Stimulated activated naive CD8-positive, alpha-beta T cell treated with anti-CD3 and anti-CD28 coated beads, Interleukin-15, amount 100 ng/mL, for 72 hours (primary cell): ENCODE data around the gene L3MBTL1.

Experiments used
- ATAC-seq: fragments of 150-1000 bp; cut with Tn5 transposase; 2 replicates; pipeline ENCODE4 v1.10.0; 2021; ENCODE audit warnings: mild to moderate bottlenecking, moderate library complexity
- DNase-seq, 2 donors: peaks; one replicate each; pipeline ENCODE4 v3.0.0; 2021 to 2022
- H3K27ac Mint-ChIP-seq, 2 donors: one replicate each; pipeline ENCODE4 v1.8.0; 2022; ENCODE audit warnings: mild to moderate bottlenecking in 2 of 2, mixed read lengths in 2 of 2, moderate library complexity in 2 of 2
- H3K27me3 Mint-ChIP-seq: one replicate; pipeline ENCODE4 v1.8.0; 2022; ENCODE audit warnings: mixed read lengths
- H3K4me1 Mint-ChIP-seq: one replicate; pipeline ENCODE4 v1.8.0; 2022; ENCODE audit warnings: mild to moderate bottlenecking, mixed read lengths
- H3K4me3 Mint-ChIP-seq, 2 donors: one replicate each; pipeline ENCODE4 v1.8.0; 2022; ENCODE audit warnings: mild to moderate bottlenecking in 2 of 2, mixed read lengths in 2 of 2, moderate library complexity in 1 of 2
- H3K9me3 Mint-ChIP-seq, 2 donors: one replicate each; pipeline ENCODE4 v1.8.0; 2022; ENCODE audit warnings: mixed read lengths in 2 of 2

Gene L3MBTL1

DNA sequence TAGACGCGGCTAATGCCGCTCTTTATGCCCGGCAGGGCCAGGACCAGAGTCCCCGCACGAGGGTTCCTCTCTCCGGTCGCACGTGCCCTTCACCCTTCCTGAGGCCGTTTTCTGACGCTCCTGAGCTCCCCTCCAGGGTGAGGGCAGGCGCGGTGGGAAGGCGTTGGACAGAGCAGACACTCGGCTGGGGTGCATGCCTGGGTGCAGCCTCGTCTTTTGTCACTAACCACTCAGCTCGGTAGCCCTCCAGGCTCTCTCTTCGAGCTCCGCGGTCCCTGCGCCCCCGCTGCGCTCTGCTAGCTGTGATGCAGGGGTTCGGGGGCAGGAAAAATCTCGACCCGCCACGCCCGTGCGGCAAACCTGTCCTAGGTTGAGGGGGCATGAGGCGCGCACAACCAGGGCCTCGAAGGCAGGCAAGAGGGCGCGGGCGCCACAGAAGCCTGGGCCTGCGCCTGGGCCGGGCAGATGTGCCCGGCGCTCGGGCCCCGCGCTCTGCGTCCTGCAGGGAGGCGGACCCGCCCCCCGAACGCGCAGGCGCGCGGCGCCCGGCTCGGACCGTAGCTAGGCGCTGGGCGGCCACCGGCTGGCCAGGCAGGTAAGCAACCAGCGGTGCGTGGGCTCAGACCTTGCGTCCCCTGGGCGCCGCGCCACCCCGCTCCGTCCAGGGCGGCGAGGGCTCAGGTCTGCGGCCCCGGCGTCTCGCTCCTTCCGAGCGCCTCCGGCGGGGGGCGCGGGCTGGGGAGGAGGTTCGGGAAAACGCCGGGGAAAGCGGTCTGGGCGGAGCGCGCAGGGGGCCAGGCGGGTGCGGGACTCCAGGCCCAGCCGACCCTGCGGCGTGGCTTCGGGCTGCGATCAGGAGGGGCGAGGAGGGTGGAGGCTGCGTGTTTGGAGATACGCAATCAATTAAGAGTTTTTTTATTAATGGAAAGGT lies at the start of gene L3MBTL1:
L3MBTL1 (plus strand) TSS at position 548 of the 931 bp plus-strand sequence. CDS start 5,807 bp downstream, outside the sequence.
- H3K9me3 Mint-ChIP-seq = no peaks in the 10 kb centered on the region
- no peak within 1 kb of the TSS for H3K27ac Mint-ChIP-seq
- peaks cover 52% of the 10 kb centered on the region for H3K27me3 Mint-ChIP-seq
- H3K4me1 Mint-ChIP-seq = peaks cover 17% of the 10 kb centered on the region
- ATAC-seq (peak; percentile 72), DNase-seq (peak; percentile 14 to 20)
- H3K4me3 Mint-ChIP-seq = peak within 1 kb of the TSS; percentile 69 to 71

DNA sequence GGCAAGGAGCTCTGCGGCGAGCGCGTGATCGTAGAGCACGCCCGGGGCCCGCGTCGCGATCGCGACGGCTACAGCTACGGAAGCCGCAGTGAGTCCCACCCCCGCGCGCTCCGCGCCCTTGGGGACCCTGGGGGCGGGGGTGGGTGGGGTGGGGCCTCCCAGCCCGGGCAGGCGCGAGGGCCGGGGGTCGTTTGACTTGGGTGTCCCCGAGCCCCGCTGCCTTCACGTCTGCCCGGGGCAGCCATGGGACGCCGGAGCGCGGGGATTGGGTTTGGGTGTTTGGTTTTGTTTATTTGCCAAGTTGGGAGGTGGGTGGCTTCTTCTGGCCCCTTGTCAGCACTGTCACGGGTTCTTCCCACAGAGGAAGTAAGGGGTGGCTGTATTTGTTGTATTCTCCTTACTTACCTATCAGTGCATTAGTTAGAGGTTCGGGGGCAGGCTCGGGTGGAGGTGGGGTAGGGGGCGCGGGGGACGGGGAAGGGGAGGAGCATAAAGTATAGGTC lies 49.0 kb upstream of the L3MBTL1 start:
- DNase-seq = peak in 1 of 2 donors; percentile 70
- peaks cover 44% of the 10 kb centered on the region for H3K4me1 Mint-ChIP-seq
- no peaks in the 10 kb centered on the region for H3K9me3 Mint-ChIP-seq
- peak overlapping the region; percentile 79 to 92 for H3K4me3 Mint-ChIP-seq
- H3K27me3 Mint-ChIP-seq = peaks cover 15% of the 10 kb centered on the region
- ATAC-seq = peak; percentile 11
- H3K27ac Mint-ChIP-seq = peak overlapping the region; percentile 99 to 100

DNA sequence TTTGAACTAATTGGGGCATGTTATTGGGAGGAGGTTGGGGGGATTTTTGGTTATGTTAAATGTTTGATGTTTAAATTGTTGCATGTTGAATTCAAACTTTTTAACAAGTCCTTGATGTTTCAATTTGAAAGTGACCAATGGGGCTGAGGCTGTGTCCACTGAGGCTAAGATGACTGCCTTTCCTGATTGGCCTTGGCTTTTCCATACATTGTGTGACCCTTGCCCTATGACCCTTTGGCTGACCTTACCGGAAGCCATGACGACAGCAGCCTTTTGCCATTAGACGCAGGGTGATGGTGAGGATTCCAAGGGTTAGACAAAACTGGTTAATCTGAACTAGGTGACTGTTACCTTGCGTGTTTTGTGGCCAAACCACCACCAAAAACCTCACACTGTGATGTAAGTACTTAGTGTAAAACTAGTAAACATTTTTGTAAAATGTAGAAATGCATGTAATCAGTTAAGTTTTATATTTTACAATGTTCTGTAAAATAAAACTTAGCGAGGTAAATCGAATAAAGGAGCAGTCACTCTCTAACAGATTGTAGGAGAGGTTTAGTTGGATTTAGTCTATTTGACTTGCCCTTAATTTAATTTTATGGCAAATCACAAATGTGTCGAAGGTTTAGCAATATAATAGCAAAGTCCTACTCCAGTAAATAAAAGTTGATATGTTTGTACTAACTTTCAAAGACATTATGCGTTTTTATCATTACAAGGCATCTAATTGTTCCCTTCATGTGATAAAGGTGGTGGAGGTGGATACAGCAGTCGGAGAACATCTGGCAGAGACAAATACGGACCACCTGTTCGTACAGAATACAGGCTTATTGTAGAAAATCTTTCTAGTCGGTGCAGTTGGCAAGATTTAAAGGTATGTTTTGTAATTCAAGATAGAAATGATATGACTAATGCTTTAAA lies 48.2 kb upstream of the L3MBTL1 start:
- H3K4me1 Mint-ChIP-seq = peaks cover 46% of the 10 kb centered on the region
- H3K27me3 Mint-ChIP-seq = peaks cover 10% of the 10 kb centered on the region
- H3K27ac Mint-ChIP-seq = peak overlapping the region; percentile 91 to 96
- peak in 1 of 2 donors; percentile 31 for DNase-seq
- ATAC-seq = no peak
- H3K9me3 Mint-ChIP-seq = no peaks in the 10 kb centered on the region
- H3K4me3 Mint-ChIP-seq = peak overlapping the region; percentile 79 to 92

DNA sequence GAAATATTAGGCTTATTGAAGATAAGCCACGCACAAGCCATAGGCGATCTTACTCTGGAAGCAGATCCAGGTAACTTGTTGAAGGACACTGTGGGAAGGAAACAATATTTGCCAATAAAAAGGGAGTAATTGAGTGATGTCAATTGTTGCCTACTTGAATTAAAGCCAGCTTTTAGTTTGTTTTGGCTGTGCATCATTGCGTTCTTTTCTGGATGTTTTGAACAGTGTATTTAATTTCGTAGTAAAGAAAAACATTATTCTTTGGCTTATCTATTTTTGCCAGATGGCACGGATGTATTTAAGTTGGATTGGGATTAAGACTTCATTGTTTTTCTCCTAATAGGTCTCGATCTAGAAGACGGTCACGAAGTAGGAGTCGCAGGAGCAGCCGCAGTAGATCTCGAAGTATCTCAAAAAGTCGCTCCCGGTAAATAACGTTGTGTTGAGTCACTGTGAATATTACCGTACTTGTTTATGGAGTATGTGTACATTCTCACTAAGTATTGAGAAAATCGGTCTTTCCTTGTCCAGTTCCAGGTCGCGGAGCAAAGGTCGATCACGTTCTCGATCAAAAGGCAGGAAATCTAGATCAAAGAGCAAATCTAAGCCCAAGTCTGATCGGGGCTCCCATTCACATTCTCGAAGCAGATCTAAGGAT lies 47.2 kb upstream of the L3MBTL1 start:
- Mint-ChIP-seq H3K4me1 (peaks cover 46% of the 10 kb centered on the region), H3K9me3 (no peaks in the 10 kb centered on the region), H3K27ac (peak overlapping the region in 1 of 2 donors; percentile 83), H3K27me3 (peaks cover under 1% of the 10 kb centered on the region), H3K4me3 (peak overlapping the region; percentile 29 to 57)
- DNase-seq (no peak), ATAC-seq (no peak)

DNA sequence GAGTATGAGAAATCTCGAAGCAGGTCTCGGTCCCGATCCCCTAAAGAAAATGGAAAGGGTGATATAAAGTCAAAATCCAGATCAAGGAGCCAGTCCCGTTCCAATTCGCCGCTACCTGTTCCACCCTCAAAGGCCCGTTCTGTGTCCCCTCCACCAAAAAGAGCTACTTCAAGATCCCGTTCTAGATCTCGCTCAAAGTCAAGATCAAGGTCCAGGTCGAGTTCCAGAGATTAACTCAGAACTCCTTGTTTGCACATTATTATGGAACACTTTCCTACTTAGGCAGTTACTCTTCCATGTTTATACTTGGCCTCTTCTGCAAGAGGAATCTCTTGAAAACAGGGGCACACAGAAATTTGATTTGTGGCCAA lies 46.7 kb upstream of the L3MBTL1 start:
- Mint-ChIP-seq H3K9me3 (no peaks in the 10 kb centered on the region), H3K27me3 (no peaks in the 10 kb centered on the region), H3K27ac (peak overlapping the region in 1 of 2 donors; percentile 83), H3K4me1 (peaks cover 46% of the 10 kb centered on the region), H3K4me3 (peak overlapping the region; percentile 29 to 57)
- ATAC-seq (no peak), DNase-seq (no peak)

DNA sequence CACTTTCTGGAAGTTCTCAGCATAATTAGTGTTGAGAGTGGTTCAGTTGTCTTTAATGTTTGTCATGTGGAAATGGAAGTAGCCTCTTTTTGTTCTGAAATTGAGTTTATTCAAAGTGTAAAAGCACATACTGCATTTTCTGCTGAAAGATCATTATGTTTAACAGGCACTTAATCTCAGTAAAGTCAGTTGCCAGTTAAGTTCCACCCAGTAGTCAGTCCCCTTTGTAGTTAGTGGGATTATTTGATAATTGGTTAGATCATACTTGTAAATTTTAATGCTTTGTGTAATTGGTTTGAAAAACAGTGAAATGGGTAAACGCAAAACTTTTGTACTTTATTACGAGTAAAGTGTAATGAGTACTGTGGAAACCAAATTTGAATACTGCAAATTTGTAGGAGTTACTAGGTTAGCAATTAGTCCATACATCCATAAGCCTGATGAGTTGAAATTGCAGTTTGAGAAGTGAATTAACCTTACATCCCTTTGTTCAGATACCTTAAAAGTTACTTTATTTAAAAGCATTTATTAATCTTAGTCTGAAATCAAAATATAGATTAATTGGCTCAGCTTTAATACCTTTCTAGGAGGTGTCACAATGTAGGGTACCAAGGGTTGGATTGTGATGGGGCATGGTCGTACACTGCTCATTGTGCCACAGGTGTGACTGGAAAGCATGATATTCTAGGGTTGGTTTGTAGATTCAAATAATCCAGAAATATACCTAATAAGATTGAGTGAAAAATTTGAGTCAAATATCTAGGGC lies 45.4 kb upstream of the L3MBTL1 start:
- no peaks in the 10 kb centered on the region for H3K9me3 Mint-ChIP-seq
- H3K4me3 Mint-ChIP-seq = no peak overlapping the region
- H3K27ac Mint-ChIP-seq = peak overlapping the region in 1 of 2 donors; percentile 59
- no peaks in the 10 kb centered on the region for H3K27me3 Mint-ChIP-seq
- DNase-seq (no peak), ATAC-seq (no peak)
- H3K4me1 Mint-ChIP-seq = peaks cover 38% of the 10 kb centered on the region

DNA sequence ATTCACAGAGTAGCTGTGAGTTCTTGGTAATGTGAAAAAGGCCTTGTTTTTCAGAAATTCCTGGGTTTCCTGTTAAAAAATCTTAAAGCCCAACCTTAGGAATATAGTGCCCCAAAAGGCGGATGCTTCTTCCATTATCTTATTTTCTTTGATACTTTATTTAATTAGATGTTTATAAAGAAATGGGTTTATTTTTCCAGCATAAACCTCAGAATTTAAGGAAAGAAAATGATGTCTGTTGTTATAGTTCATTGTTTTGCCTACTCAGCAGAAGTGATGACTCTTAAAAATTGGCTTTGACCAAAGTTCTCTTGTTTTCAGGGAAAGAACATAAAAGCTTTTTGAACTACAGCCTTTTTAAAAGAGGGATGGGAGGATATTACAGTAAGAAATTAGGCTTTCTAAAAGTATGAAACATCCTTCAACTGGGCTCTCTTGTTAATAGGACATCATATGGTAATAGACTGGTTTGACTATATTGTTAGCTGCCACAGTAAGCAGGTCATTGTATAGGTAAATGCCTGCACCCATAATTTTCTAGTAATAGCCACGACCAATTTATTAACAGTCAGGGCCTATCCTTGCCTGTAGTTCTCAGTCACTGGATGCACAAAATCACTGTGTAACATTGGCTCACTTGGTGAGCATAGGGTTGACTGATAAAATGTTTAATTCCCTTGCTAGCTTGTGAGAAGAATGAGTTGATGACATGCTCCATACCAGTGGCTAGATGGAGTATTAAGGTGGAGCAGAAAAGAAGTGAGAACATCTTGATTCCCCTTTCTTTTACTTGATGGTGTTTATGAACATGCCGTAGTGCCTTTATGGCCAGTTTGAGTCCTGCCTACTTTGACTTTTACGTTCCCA lies 44.6 kb upstream of the L3MBTL1 start:
- DNase-seq = no peak
- Mint-ChIP-seq H3K9me3 (no peaks in the 10 kb centered on the region), H3K4me1 (peaks cover 38% of the 10 kb centered on the region), H3K27me3 (no peaks in the 10 kb centered on the region), H3K27ac (peak overlapping the region in 1 of 2 donors; percentile 36), H3K4me3 (no peak overlapping the region)
- ATAC-seq = no peak

DNA sequence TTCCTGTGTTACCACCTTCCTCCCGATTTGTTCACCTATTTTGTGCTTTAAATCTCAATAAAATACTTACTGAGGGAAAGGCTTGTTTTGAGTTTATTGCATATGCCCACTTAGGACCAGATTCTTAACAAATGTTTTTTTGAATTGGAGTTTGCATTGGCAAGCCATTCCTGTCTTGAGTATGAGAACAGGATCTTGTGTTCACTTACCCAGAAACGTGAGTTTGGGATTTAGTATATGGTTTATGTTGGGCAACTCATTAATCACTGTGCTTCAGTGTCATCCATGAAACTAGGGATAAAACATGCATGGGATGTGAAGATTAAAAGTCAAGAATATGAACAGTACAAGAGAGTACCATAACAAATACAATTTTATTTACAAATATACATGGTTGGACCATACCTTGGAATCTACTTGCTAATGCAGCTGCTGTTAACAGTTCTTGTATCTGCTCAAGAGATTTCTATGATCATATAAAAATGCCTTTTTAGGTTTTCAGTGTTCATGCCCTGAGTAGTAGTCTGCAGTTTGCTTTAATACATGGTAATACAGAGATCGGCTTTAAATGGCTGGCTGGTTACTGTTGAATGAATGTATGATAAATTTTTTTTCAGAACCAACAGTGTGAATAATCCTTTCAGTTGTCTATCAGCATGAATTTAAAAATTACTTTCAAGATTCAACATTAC lies 43.8 kb upstream of the L3MBTL1 start:
- no peak for DNase-seq
- Mint-ChIP-seq H3K4me1 (peaks cover 38% of the 10 kb centered on the region), H3K27ac (peak overlapping the region in 1 of 2 donors; percentile 36), H3K27me3 (no peaks in the 10 kb centered on the region), H3K4me3 (no peak overlapping the region), H3K9me3 (no peaks in the 10 kb centered on the region)
- ATAC-seq = no peak

DNA sequence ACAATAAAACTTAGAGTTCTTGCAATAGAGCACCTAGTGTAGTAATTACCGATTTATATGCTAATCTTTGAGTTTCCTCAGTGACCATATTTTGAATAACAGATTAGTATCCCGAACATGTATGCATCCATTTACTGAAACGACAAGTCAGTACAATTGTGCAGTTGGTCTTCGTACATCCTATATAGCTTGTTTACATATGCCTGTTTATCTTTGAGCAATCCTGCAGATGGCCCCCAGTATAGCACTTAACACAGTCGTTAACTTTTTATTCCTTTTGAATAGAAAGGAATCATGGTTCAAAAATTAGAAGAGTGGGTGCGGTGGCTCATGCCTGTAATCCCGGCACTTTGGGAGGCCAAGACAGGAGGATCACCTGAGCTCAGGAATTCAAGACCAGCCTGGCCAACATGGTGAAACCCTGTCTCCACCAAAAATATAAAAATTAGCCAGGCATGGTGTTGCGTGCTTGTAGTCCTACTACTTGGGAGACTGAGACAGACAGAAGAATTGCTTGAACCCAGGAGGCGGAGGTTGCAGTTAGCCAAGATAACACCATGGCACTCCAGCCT lies 43.2 kb upstream of the L3MBTL1 start:
- no peak overlapping the region for H3K4me3 Mint-ChIP-seq
- ATAC-seq (no peak), DNase-seq (no peak)
- H3K27ac Mint-ChIP-seq = peak overlapping the region in 1 of 2 donors; percentile 78
- H3K9me3 Mint-ChIP-seq = no peaks in the 10 kb centered on the region
- peaks cover 33% of the 10 kb centered on the region for H3K4me1 Mint-ChIP-seq
- no peaks in the 10 kb centered on the region for H3K27me3 Mint-ChIP-seq

DNA sequence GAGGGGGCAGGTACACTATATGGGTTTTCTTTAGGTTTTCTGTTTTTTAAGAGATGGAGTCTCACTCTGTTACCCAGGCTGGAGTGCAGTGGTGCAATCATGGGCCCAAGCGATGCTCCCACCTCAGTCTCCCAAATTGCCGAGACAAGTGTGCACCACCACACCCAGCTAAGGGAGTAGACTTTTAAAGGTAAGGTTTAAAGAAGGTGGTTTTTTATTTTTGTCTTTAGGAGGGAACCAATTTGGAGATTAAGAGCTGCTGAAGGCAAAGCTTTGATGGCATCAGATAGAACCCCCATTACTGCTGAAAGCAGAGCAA lies 41.9 kb upstream of the L3MBTL1 start:
- ATAC-seq (no peak), DNase-seq (no peak)
- Mint-ChIP-seq H3K27ac (peak overlapping the region; percentile 61 to 81), H3K4me3 (no peak overlapping the region), H3K27me3 (no peaks in the 10 kb centered on the region), H3K9me3 (no peaks in the 10 kb centered on the region), H3K4me1 (peaks cover 20% of the 10 kb centered on the region)

DNA sequence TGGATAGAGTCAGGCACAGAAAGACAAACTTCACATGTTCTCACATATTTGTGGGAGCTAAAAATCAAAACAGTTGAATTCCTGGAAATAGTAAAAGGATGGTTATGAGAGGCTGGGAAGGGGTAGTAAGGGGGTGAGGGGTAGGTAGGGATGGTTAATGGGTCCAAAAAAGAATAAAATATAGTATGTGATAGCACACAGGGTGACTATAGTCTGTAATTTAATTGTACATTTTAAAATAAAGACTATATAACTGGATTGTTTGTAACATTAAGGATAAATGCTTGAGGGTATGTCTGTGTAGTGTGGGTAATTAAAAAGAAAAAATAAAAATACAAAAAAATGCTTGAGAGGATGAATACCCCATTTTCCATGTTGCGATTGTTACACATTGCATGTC lies 39.9 kb upstream of the L3MBTL1 start:
- H3K27ac Mint-ChIP-seq = peak overlapping the region in 1 of 2 donors; percentile 2
- peaks cover 12% of the 10 kb centered on the region for H3K4me1 Mint-ChIP-seq
- DNase-seq = no peak
- no peaks in the 10 kb centered on the region for H3K27me3 Mint-ChIP-seq
- ATAC-seq = no peak
- H3K9me3 Mint-ChIP-seq = no peaks in the 10 kb centered on the region
- no peak overlapping the region for H3K4me3 Mint-ChIP-seq

DNA sequence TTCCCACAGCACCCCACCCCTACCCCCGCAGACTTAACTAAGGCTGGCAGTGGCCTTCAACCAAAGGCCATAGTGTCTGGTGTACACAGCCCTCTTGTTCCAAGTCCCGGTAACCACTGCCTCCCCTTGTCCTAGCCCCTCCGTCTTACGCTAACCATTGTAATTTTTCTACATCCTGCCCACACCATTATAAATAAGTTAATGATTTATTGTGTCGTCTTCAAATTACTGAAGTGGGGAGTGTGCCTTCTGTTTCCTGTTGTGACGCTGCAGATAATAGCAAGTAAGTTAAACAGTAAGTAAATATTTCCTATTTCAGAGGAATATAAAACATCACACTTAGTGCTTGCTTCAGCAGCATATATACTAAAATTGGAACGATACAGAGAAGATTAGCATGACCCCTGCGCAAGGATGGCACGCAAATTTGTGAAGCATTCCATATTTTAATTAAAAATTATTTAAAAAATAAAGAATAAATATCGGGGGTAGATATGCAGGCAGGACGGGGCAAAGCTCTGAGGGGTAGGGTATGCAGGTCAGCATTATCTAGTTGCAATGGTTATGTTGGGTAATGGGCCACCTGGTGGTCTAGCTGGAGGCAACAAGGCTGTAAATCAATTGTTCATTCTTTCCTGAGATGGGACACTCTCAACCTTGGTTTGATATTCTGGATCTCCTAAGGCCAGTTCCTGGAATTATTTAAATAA lies 34.7 kb upstream of the L3MBTL1 start:
- no peak overlapping the region for H3K4me3 Mint-ChIP-seq
- H3K27ac Mint-ChIP-seq = peak overlapping the region in 1 of 2 donors; percentile 62
- no peak for ATAC-seq
- H3K4me1 Mint-ChIP-seq = peaks cover 6% of the 10 kb centered on the region
- H3K9me3 Mint-ChIP-seq = no peaks in the 10 kb centered on the region
- no peaks in the 10 kb centered on the region for H3K27me3 Mint-ChIP-seq
- DNase-seq = no peak

DNA sequence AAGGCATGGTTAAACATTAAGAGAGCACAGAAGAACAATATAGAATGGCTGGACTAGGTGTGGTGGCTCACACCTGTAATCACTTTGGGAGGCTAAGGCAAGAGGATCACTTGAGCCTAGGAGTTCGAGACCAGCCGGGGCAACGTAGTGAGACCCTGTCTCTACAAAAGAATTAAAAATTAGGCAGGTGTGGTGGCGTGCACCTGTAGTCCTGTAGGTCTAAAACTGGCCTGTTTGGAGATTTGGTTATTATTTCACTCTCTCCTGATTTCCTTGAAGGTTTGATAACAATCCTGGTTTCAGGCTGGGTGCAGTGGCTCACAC lies 34.2 kb upstream of the L3MBTL1 start:
- Mint-ChIP-seq H3K27ac (peak overlapping the region in 1 of 2 donors; percentile 62), H3K27me3 (no peaks in the 10 kb centered on the region), H3K4me3 (no peak overlapping the region), H3K4me1 (peaks cover 6% of the 10 kb centered on the region), H3K9me3 (no peaks in the 10 kb centered on the region)
- ATAC-seq (no peak), DNase-seq (no peak)
